Activated naive CD4-positive, alpha-beta T cell treated with Interleukin-2 at 50 U/mL for 16 hours (primary cell): Measurements from ENCODE around the gene PCBP3.

Experiments used
- DNase-seq: peaks from one replicate; pipeline ENCODE4 v3.0.0-alpha.2; 2020

The PCBP3 gene

GRCh38 chr21:45867041-45867666 lies 223.6 kb downstream of the PCBP3 start:
- DNase-seq = no peak

DNA sequence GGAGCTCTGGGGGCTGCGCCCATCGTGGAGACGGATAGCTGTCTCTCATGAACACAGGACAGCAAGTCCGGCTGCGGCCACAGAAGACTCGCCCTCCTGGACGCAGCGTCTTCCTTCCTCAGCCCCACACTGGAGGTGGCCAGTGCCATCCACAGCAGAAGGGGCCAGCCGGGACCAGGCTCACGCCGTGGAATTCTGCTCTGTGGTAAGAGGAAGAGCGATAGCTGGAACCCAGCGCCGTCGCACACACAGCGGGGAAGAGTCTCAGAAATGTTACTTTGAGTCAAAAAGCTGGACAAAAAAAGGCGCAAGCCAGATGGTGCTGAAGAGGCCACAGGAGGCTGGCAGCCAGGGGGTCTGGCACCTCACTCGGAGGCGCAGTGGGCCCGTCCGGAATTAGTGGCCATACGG lies 224.2 kb downstream of the PCBP3 start:
- DNase-seq = no peak

- DNase-seq = no peak
These were observed 224.6 kb downstream of the PCBP3 start for GRCh38 chr21:45868086-45868485.

DNA sequence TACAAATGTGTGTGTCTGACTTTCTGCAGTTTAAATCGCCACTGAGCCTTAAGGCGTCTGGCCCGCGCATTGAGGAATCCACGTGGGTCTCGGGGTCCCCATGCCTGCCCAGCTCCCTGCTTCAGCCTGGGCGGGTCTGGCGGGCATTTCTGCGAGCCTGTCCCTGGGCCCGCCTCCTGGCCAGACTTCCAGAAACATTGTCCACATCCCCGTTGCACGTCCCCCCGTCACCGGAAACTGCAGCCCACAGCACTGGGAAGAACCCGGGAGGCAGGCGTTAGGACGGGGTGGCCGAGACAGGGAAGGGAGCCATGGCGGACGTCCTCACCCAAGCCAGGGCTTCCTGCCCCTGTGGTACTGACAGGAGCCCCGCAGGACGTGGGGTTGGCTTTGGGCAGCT lies 225.0 kb downstream of the PCBP3 start:
- no peak for DNase-seq

DNA sequence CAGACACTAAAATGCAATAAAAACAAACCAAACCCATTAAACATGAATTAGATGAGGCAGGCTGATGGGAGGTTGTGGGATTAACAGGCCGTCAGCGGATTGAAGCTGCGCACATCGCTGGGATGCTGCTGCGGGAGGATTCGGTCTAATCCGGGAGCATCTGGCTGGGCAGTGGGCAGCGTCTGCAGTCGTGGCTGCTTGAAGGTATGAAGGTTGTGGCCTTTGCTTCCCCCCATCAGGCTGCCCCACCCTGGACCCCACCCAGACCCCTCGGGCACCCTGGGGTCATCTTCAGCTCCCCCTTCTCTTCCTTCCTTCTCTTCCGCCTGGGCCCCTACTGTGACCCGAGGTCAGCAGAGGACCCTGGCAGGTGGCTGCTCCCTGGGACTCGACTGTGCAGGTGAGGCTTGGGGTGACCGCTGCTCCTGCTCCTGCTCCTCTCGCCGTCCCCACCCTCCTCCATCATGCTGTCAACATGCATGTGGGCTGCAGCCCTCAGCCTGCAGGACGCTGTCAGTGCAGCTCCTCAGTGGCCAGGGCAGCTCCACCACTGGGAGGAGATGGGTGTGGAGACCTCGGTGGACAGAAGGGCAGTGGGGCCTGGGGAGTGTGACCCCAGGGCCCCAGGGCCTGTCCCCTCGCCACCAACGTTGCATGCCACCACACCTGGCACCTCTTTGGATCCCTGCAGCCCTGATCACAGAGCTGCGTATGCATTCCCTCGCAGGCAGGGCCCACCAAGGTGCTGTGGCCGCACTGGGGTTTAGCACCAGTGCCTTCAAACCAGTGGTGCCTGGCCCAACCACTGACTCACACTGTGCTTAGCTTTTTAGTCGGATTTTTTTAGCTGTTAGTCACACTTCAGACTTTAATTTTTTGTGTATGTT lies 225.8 kb downstream of the PCBP3 start:
- DNase-seq = no peak

DNA sequence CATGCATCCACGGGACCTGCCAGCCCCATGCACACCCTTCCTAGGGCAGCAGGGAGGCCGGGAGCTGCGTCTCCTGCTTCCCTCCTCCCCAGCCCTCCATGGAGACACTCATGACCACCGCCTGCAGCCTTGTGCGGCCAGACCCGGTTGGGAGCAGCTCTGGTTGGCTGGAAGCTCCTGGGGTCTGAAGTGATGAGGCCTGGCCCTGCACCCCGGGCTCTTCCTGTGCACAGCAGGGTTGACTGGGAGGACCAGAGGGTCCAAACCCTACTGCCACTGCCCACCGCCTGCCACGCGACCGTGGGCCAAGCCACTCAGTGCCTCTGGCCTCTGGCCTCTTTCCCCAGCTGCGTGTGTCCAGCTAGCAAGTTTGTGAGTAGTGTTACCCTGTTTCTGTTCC lies 226.9 kb downstream of the PCBP3 start:
- DNase-seq = no peak

GRCh38 chr21:45870851-45871615 lies 227.5 kb downstream of the PCBP3 start:
- DNase-seq = no peak

GRCh38 chr21:45871616-45872236 lies 228.2 kb downstream of the PCBP3 start:
- DNase-seq = no peak

DNA sequence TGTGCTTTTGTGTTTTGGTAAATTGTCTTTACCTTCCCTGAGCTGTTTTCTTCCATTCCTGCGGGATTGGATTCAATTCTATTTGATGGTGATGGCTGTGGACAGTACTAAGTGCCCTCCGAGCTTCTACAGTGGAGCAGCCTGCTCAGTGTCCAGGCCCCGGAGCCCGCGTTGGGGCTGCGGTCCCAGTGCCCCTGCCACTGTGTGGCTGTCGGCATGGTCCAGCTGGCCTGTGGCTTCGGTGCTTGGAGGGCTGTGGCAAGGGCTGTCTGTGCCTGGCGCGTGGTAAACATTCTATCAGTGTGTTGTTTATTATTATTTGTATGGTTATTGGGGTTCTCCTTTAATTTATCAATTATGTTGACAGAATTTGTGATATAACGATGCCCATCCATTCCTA lies 228.9 kb downstream of the PCBP3 start:
- no peak for DNase-seq

- DNase-seq = no peak
These were observed 229.4 kb downstream of the PCBP3 start for GRCh38 chr21:45872902-45873301.

DNA sequence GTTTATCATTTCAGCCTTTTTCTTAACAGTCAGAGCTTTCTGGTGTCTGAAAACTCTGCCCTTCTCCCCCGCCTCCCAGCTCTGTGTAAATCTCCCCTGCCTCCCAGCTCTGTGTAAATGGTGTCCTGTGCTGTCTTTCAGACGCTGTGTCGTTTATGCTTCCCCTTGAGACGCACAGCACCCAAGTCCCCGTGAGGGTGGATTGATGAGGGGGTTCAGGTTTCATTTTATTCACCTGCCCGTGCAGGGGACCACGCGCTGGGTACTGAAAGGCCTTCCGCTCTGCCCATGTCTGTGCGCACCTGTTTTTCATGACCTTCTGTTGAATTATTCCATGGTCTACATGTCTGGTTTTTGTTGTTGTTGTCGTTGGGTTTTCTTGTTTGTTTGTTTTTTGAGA lies 229.9 kb downstream of the PCBP3 start:
- no peak for DNase-seq

GRCh38 chr21:45873866-45874265 lies 230.3 kb downstream of the PCBP3 start:
- no peak for DNase-seq

DNA sequence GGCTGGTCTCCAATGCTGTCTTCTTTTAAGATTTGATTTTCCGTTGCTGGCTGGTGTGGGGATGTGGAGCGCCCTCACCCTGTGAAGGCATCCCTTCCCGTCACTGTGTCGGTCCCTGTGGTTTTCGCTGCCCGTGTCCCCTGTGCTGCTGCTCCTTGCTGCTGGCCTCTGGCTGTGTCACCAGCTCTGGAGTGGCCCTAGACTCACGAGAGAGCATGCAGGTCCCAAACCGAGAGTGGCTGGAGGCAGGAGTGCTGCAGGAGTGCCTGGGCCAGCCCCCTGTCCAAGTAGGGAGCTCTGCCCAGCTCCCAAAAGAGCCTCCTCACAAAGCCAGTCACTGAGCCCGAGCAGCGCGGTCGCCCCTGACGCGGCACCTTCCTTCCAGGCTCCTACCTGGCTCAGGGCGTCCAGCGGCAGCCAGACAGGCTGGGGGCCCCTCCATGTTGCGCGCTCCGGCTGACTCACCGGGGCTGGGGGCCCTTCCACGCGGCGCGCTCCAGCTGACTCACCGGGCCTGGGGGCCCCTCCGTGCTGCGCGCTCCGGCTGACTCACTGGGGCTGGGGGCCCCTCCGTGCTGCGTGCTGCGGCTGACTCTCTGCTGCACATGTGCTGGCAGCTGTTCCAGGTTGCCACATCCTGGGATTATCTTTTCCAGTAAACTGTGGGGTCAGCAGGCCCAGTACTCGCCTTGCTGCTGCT lies 231.3 kb downstream of the PCBP3 start:
- no peak for DNase-seq

DNA sequence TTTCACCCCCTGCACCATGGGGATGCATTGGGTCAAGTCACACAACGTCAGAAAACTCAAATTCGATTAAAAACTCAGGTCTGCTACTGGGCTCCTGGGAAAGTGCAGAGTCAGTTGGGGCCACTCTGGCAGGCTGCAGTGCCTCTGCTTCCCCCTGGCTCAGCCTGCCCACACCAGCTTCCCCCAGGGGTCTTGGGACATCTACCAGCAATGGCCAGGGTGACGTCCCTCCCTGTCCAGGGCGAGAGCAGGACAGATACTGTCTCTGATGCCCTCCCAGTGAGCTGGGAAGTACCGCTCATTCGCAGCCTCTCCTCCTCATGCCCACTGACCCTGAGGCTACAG lies 231.9 kb downstream of the PCBP3 start:
- DNase-seq = no peak

DNA sequence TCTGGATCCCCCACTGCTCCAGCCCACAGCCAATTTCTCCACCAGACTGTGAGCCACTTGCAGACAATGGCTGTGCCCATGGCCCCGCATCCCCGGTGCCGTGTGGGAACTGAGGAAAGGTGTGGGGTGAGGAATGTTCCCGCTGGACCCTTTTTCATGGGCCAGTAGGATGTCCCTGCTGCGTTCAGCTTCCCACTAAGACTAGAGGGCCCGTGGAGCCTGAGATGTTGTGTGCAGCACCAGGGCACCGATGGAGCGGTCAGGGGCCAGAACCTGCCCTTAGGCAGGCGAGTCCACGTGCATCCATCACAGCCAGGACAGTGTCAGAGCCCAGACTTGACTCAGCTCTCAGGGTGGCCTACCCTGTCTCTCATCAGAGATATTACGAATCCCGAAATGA lies 232.4 kb downstream of the PCBP3 start:
- DNase-seq = no peak

DNA sequence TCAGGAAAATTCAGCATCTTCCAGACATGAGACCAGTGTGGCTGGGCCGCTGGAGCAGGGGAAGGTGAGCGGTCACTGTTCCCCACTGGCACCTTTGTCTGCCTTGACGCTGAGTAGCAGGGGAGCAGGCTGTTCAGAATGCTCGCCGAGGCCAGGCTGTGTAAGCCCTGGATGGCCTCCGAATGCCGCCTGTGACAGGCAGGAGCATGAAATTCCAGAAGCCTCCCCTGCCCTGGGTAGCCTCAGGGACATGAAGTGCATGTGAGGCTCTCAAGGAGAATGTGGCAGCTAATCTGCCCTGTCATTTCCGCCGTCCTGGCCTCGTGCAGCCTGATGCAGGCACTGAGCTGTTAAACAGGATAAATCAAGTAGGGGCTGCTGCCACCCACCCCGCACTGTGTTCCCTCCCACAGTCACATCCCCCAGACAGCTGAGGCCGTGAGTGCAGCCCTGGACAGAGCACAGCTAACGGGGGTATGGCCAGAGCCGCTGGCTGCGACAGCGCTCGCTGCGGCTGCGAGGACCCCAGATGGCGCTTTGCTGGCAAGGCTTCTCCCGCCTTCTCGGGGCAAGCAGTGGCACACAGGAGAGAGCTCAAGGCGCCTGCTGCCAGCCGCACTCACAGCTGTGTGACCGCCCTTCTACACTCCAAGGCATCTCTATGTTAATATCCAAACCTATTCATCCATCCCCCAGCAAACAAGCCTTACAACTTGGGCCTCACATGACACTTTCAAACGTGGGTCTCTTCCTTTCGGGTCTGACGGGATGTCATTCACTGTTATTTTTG lies 233.1 kb downstream of the PCBP3 start:
- DNase-seq = no peak

GRCh38 chr21:45877171-45877438 lies 233.6 kb downstream of the PCBP3 start:
- no peak for DNase-seq

- no peak for DNase-seq
These were observed 234.4 kb downstream of the PCBP3 start for GRCh38 chr21:45877821-45878469.

DNA sequence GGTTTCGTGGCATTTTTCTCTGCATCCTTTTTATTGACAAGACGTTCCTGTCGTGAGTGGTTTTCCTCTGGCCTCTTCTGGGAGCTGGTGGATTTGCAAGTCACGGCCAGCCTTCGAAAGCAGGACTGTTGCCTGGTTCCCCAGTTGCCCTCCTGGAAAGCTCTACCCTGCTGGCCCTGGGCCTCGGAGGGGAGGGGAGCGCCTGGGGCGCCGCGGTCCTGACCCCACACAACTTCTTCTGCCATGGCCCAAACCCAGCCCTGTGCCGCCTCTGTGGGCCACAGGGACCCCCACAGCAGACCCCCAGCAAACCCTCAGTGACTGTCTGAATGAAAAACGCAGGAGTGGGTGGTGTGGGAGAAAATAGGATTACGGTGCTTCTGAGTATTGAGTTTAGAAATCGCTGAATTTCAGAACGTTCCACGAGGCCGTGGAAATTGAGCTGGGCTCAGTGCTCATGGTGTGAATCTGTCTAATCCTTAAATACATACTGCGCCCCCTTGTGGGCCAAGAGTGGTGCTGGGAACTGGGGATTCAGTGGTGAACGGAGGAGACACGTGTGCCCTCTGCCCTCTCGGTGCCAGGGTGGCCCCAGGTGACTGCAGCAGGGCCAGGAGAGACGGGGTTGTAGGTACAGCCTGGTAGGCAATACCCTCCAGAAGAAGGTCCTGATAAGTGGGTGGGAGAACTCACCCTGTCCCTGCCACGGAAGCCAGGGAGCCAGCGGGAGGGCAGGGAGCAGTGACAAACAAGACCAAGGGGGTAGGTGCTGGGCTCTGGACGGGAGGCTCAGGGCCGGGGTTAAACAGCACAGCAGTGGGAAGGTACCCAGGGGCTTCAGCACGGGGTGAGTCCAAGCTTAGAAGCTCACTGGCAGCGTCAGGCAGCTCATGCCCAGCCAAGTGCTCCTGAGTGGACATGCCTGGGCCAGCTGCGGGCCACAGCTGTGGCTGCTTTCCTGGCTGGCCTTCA lies 236.9 kb downstream of the PCBP3 start:
- peak; percentile 71 for DNase-seq

GRCh38 chr21:45882645-45883044 lies 239.1 kb downstream of the PCBP3 start:
- DNase-seq = no peak
